ENCODE results near the gene FUBP3. TPM values are rescaled to one million over a fixed set of nuclear protein-coding genes. Genes with fewer than 3 reads are reported as not detected.

The FUBP3 gene
- total RNA-seq, 1 donor from 2014 or later, result 87.2 TPM

GRCh38 chr9:130623466-130623865, 44.1 kb downstream of the FUBP3 start:
- no peaks in the 10 kb centered on the region for H3K27me3 Mint-ChIP-seq (ENCODE audit: insufficient read depth, low read depth)
- no peaks in the 10 kb centered on the region for H3K79me2 ChIP-seq (ENCODE audit: low read depth)
- no peaks in the 10 kb centered on the region for H3K27me3 ChIP-seq
- no peak for TF ChIP-seq EZH2 (IDR thresholded peaks at IDR 0.05)
- no peak for TF ChIP-seq EZH2phosphoT487 (IDR thresholded peaks at IDR 0.05)
- no peak for TF ChIP-seq CTCF (IDR thresholded peaks at IDR 0.05)
- no peaks in the 10 kb centered on the region for H3K36me3 ChIP-seq
- no peak overlapping the region for H3K9ac ChIP-seq
- peaks cover 4% of the 10 kb centered on the region for H3F3A ChIP-seq (ENCODE audit: low read depth)
- H3K4me2 ChIP-seq, result no peak overlapping the region
- no peak overlapping the region for H3K27ac Mint-ChIP-seq
- no peak overlapping the region for H2AFZ ChIP-seq (replicated peaks)
- peaks cover 18% of the 10 kb centered on the region for H3K4me1 Mint-ChIP-seq
- H4K20me1 ChIP-seq (ENCODE audit: low read depth), result peaks cover 10% of the 10 kb centered on the region
- H3K36me3 Mint-ChIP-seq, result peaks cover 35% of the 10 kb centered on the region
- no peak overlapping the region for H3K4me3 Mint-ChIP-seq
- H3K4me1 ChIP-seq, result no peaks in the 10 kb centered on the region
- no peak overlapping the region for H3K27ac ChIP-seq
- DNase-seq (ENCODE audit: low spot score), result no peak
- no peaks in the 10 kb centered on the region for H3K9me3 Mint-ChIP-seq
- no peaks in the 10 kb centered on the region for H3K9me3 ChIP-seq (ENCODE audit: low read depth)
- no peak overlapping the region for H3K4me3 ChIP-seq

- Histone ChIP-seq H3K4me3 (no peak overlapping the region), H3K9ac (no peak overlapping the region), H3K27me3 (no peaks in the 10 kb centered on the region), H2AFZ (replicated peaks) (no peak overlapping the region), H4K20me1 (ENCODE audit: low read depth) (peaks cover 17% of the 10 kb centered on the region), H3K4me2 (no peak overlapping the region), H3K4me1 (peaks cover 4% of the 10 kb centered on the region), H3F3A (ENCODE audit: low read depth) (peaks cover 9% of the 10 kb centered on the region), H3K36me3 (no peaks in the 10 kb centered on the region), H3K79me2 (ENCODE audit: low read depth) (no peaks in the 10 kb centered on the region), H3K27ac (no peak overlapping the region), H3K9me3 (ENCODE audit: low read depth) (no peaks in the 10 kb centered on the region)
- peaks cover 35% of the 10 kb centered on the region for H3K36me3 Mint-ChIP-seq
- no peak for DNase-seq (ENCODE audit: low spot score)
- TF ChIP-seq EZH2phosphoT487 (IDR thresholded peaks at IDR 0.05) (no peak), CTCF (IDR thresholded peaks at IDR 0.05) (peak; percentile 5), EZH2 (IDR thresholded peaks at IDR 0.05) (no peak)
- H3K9me3 Mint-ChIP-seq, result no peaks in the 10 kb centered on the region
- H3K27ac Mint-ChIP-seq, result no peak overlapping the region
- no peaks in the 10 kb centered on the region for H3K27me3 Mint-ChIP-seq (ENCODE audit: insufficient read depth, low read depth)
- no peak overlapping the region for H3K4me3 Mint-ChIP-seq
- peaks cover 18% of the 10 kb centered on the region for H3K4me1 Mint-ChIP-seq
These were observed 44.8 kb downstream of the FUBP3 start for GRCh38 chr9:130624154-130624553.

- Histone ChIP-seq H3K27me3 (no peaks in the 10 kb centered on the region), H3K9ac (no peak overlapping the region), H3K9me3 (ENCODE audit: low read depth) (no peaks in the 10 kb centered on the region), H3K79me2 (ENCODE audit: low read depth) (no peaks in the 10 kb centered on the region), H2AFZ (replicated peaks) (no peak overlapping the region), H3K27ac (no peak overlapping the region), H3K4me1 (peaks cover 11% of the 10 kb centered on the region), H4K20me1 (ENCODE audit: low read depth) (peaks cover 27% of the 10 kb centered on the region), H3K36me3 (no peaks in the 10 kb centered on the region), H3K4me3 (no peak overlapping the region), H3K4me2 (no peak overlapping the region), H3F3A (ENCODE audit: low read depth) (peaks cover 9% of the 10 kb centered on the region)
- no peak overlapping the region for H3K27ac Mint-ChIP-seq
- TF ChIP-seq CTCF (IDR thresholded peaks at IDR 0.05), result peak; percentile 20
- TF ChIP-seq EZH2phosphoT487 (IDR thresholded peaks at IDR 0.05), result no peak
- peak; percentile 36 for DNase-seq (ENCODE audit: low spot score)
- peaks cover 27% of the 10 kb centered on the region for H3K36me3 Mint-ChIP-seq
- H3K4me1 Mint-ChIP-seq, result peaks cover 25% of the 10 kb centered on the region
- H3K27me3 Mint-ChIP-seq (ENCODE audit: insufficient read depth, low read depth), result peaks cover 2% of the 10 kb centered on the region
- H3K4me3 Mint-ChIP-seq, result no peak overlapping the region
- H3K9me3 Mint-ChIP-seq, result no peaks in the 10 kb centered on the region
These were observed 47.0 kb downstream of the FUBP3 start for GRCh38 chr9:130626249-130626996.

All from neural progenitor cell (in vitro differentiated cells).